ENCODE data around the gene RUVBL1. TPM values are rescaled to one million over a fixed set of nuclear protein-coding genes. Genes with fewer than 3 reads are reported as not detected.

RUVBL1 gene
- polyA plus RNA-seq, 1 donor (not counting 4 experiments of a cell fraction or from before 2014, with no cell fraction given), result 94.8 TPM

DNA sequence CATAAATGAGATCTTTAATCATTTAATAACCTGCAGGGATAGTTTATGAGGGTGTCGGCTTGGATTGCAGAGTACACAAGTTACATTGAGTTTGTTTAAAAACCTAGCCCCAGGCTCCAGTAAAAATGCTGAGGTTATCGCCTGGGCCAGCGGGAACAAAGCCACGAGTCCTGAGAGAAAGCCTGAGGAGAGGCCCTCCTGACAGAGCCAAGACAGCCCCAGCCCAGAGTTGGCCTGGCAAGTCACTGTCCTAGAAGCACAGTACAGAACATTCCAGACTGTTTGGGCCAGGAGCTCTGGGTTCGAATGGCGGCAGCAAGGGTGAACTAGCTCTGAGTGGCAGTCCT, 39.0 kb downstream of the RUVBL1 start:
- Histone ChIP-seq H3K9ac (ENCODE audit: control insufficient read depth, extremely low read depth, insufficient read depth, low read length) (no peak overlapping the region), H3K4me2 (ENCODE audit: control insufficient read depth, extremely low read depth, insufficient read depth, low read depth, low read length) (no peak overlapping the region), H2AFZ (ENCODE audit: control insufficient read depth, low read length) (no peak overlapping the region), H3K4me1 (ENCODE audit: control insufficient read depth, extremely low read depth, insufficient read depth, low read length) (peaks cover 3% of the 10 kb centered on the region), H3K4me3 (ENCODE audit: control insufficient read depth in 2 of 3, extremely low read depth in 1 of 3, insufficient read depth in 2 of 3, low read depth in 1 of 3, low read length in 3 of 3) (no peak overlapping the region), H3K79me2 (ENCODE audit: control insufficient read depth, insufficient read depth, low read length) (peaks cover 2% of the 10 kb centered on the region), H3K36me3 (ENCODE audit: control insufficient read depth in 2 of 2, extremely low read depth in 1 of 2, insufficient read depth in 2 of 2, low read length in 2 of 2) (peaks cover 32 to 62% of the 10 kb centered on the region in 2 experiments), H3K27ac (ENCODE audit: control insufficient read depth, insufficient read depth, low read length) (no peak overlapping the region), H3K9me3 (ENCODE audit: control insufficient read depth, low read depth, low read length) (no peaks in the 10 kb centered on the region), H3K9me1 (ENCODE audit: control insufficient read depth, extremely low read depth, insufficient read depth, low read length) (no peaks in the 10 kb centered on the region), H4K20me1 (ENCODE audit: control insufficient read depth, extremely low read depth, insufficient read depth, low read length) (no peaks in the 10 kb centered on the region), H3K27me3 (ENCODE audit: control insufficient read depth, extremely low read depth, insufficient read depth, low read length) (no peaks in the 10 kb centered on the region)
- no peak for FAIRE-seq
- no peak for DNase-seq (ENCODE audit: low read depth, low spot score)
- dilution Hi-C loops (cut with MboI; ENCODE audit: extremely low pct_ligation_motif_present, low sequenced_read_pairs), result no loop called here
- TF ChIP-seq, protein P1, sequence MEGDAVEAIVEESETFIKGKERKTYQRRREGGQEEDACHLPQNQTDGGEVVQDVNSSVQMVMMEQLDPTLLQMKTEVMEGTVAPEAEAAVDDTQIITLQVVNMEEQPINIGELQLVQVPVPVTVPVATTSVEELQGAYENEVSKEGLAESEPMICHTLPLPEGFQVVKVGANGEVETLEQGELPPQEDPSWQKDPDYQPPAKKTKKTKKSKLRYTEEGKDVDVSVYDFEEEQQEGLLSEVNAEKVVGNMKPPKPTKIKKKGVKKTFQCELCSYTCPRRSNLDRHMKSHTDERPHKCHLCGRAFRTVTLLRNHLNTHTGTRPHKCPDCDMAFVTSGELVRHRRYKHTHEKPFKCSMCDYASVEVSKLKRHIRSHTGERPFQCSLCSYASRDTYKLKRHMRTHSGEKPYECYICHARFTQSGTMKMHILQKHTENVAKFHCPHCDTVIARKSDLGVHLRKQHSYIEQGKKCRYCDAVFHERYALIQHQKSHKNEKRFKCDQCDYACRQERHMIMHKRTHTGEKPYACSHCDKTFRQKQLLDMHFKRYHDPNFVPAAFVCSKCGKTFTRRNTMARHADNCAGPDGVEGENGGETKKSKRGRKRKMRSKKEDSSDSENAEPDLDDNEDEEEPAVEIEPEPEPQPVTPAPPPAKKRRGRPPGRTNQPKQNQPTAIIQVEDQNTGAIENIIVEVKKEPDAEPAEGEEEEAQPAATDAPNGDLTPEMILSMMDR (optimal IDR thresholded peaks at IDR 0.05 in 1 of 3, IDR thresholded peaks at IDR 0.05 in 1 of 3, conservative IDR thresholded peaks at IDR 0.05 in 1 of 3; ENCODE audit: extremely low read depth in 1 of 3, insufficient read depth in 2 of 3, low read length in 3 of 3), result no peak
- TF ChIP-seq EZH2 (IDR thresholded peaks at IDR 0.05; ENCODE audit: low read length), result no peak

DNA sequence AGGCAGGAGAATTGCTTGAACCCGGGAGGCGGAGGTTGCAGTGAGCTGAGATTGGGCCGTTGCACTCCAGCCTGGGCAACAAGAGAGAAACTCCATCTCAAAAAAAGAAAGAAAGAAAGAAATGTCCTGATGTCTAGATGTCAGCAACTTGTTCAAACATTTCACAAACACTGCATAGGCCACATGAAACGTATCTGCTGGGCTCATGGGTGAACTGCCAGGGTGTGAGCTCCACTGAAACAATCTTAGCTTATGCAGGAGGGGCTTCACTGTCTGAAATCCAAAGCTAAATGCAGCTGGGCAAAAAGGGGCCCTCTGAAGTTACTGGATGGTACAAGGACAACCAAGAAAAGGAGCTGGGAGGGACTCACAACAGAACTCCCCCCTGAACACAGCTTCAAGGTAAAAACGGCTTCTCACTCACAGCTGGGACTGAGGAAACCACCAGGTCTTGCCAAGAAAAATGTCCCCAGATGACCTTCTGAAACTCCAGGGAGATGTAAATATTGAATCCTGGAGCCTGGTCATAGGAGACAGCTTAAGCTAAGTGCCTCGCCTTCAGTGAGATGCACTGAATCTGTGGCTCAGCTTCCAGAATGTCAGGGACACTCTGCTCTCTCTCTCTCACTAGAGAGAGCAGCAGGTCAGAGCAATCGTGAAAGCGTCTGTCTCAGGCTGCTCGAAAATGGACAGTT, 39.5 kb downstream of the RUVBL1 start:
- no peaks in the 10 kb centered on the region for H3K9me1 ChIP-seq (ENCODE audit: control insufficient read depth, extremely low read depth, insufficient read depth, low read length)
- DNase-seq (ENCODE audit: low read depth, low spot score) (no peak), FAIRE-seq (no peak)
- no peaks in the 10 kb centered on the region for H3K27me3 ChIP-seq (ENCODE audit: control insufficient read depth, extremely low read depth, insufficient read depth, low read length)
- H3K4me3 ChIP-seq (ENCODE audit: control insufficient read depth in 2 of 3, extremely low read depth in 1 of 3, insufficient read depth in 2 of 3, low read depth in 1 of 3, low read length in 3 of 3), result no peak overlapping the region
- no peaks in the 10 kb centered on the region for H3K9me3 ChIP-seq (ENCODE audit: control insufficient read depth, low read depth, low read length)
- H3K4me1 ChIP-seq (ENCODE audit: control insufficient read depth, extremely low read depth, insufficient read depth, low read length), result peaks cover 3% of the 10 kb centered on the region
- H2AFZ ChIP-seq (ENCODE audit: control insufficient read depth, low read length), result no peak overlapping the region
- H4K20me1 ChIP-seq (ENCODE audit: control insufficient read depth, extremely low read depth, insufficient read depth, low read length), result no peaks in the 10 kb centered on the region
- H3K4me2 ChIP-seq (ENCODE audit: control insufficient read depth, extremely low read depth, insufficient read depth, low read depth, low read length), result no peak overlapping the region
- H3K79me2 ChIP-seq (ENCODE audit: control insufficient read depth, insufficient read depth, low read length), result peaks cover under 1% of the 10 kb centered on the region
- TF ChIP-seq, protein P1 (optimal IDR thresholded peaks at IDR 0.05 in 1 of 3, IDR thresholded peaks at IDR 0.05 in 1 of 3, conservative IDR thresholded peaks at IDR 0.05 in 1 of 3; ENCODE audit: extremely low read depth in 1 of 3, insufficient read depth in 2 of 3, low read length in 3 of 3), result no peak
- TF ChIP-seq EZH2 (IDR thresholded peaks at IDR 0.05; ENCODE audit: low read length), result no peak
- peaks cover 36 to 67% of the 10 kb centered on the region in 2 experiments for H3K36me3 ChIP-seq (ENCODE audit: control insufficient read depth in 2 of 2, extremely low read depth in 1 of 2, insufficient read depth in 2 of 2, low read length in 2 of 2)
- H3K9ac ChIP-seq (ENCODE audit: control insufficient read depth, extremely low read depth, insufficient read depth, low read length), result no peak overlapping the region
- dilution Hi-C loops (cut with MboI; ENCODE audit: extremely low pct_ligation_motif_present, low sequenced_read_pairs), result no loop called here
- no peak overlapping the region for H3K27ac ChIP-seq (ENCODE audit: control insufficient read depth, insufficient read depth, low read length)
